Smooth muscle cell (in vitro differentiated cells): ENCODE measurements around the gene SLC35G4. TPM values are rescaled to one million over a fixed set of nuclear protein-coding genes. Genes with fewer than 3 reads are reported as not detected.
"Not testable (repeated sequence)": the region's sequence is repeated elsewhere in the genome, so short reads cannot be mapped to it uniquely, and the experiment has no call there.

ENCODE experiments used
- DNase-seq: peaks from one replicate; lab custom pipeline; 2025; ENCODE audit not compliant: unreplicated experiment; lab: John Stamatoyannopoulos, UW
- H2AFZ ChIP-seq: fragments of 200-600 bp; sonication (generic); 2 replicates; pipeline ENCODE4 v1.6.0; 2016; ENCODE audit warnings: antibody characterized with exemption, low read depth, mild to moderate bottlenecking
- H3F3A ChIP-seq: fragments of 200-600 bp; sonication (generic); 2 replicates; pipeline ENCODE4 v1.6.0; 2017; ENCODE audit warnings: antibody characterized with exemption, low read depth
- H3K27ac ChIP-seq: fragments of 200-600 bp; sonication (generic); 2 replicates; pipeline ENCODE4 v1.5.1; 2016; ENCODE audit warnings: low read depth, mild to moderate bottlenecking
- H3K27me3 ChIP-seq: fragments of 200-600 bp; sonication (generic); 2 replicates; pipeline ENCODE4 v1.6.1; 2016; ENCODE audit warnings: low read depth, mild to moderate bottlenecking
- H3K36me3 ChIP-seq: fragments of 200-600 bp; sonication (generic); 2 replicates; pipeline ENCODE4 v1.5.1; 2016; ENCODE audit warnings: low read depth
- H3K4me1 ChIP-seq: fragments of 200-600 bp; sonication (generic); 2 replicates; pipeline ENCODE4 v1.5.1; 2016; ENCODE audit warnings: low read depth
- H3K4me2 ChIP-seq: fragments of 200-600 bp; sonication (generic); 2 replicates; pipeline ENCODE4 v1.6.0; 2016; ENCODE audit warnings: mild to moderate bottlenecking
- H3K4me3 ChIP-seq: fragments of 200-600 bp; sonication (generic); 2 replicates; pipeline ENCODE4 v1.5.1; 2016; ENCODE audit warnings: mild to moderate bottlenecking
- H3K79me2 ChIP-seq: fragments of 200-600 bp; sonication (generic); 2 replicates; pipeline ENCODE4 v1.6.0; 2016; ENCODE audit warnings: low read depth, mild to moderate bottlenecking
- H3K9ac ChIP-seq: fragments of 200-600 bp; sonication (generic); 2 replicates; pipeline ENCODE4 v1.6.0; 2016; ENCODE audit warnings: low read depth
- H3K9me3 ChIP-seq: fragments of 200-600 bp; sonication (generic); replicated peaks from 2 replicates; pipeline ENCODE4 v1.5.1; 2016; ENCODE audit warnings: low read depth
- H4K20me1 ChIP-seq: fragments of 200-600 bp; sonication (generic); 2 replicates; pipeline ENCODE4 v1.6.0; 2016; ENCODE audit warnings: low read depth
- CTCF ChIP-seq: fragments of 200-600 bp; sonication (generic); IDR thresholded peaks from 2 replicates; pipeline ENCODE4 v1.5.1; 2017; ENCODE audit warnings: borderline replicate concordance, mild to moderate bottlenecking, antibody characterized with exemption; ENCODE audit not compliant: insufficient read depth, poor library complexity, severe bottlenecking
- WGBS: methylation state at CpG from one replicate; pipeline ENCODE4 v1.1.7; 2016; ENCODE audit warnings: low lambda C conversion rate; 5-methylcytosine and 5-hydroxymethylcytosine counted together
- polyA plus RNA-seq: library from polyadenylated mRNA; unstranded; fragments of >200 nt; fragmentation: Nextera tagmentation; extraction: Ambion mirVana; gene quantifications from 2 replicates; pipeline ENCODE4 v1.2.1, GENCODE V29; 2016
- total RNA-seq: library from RNA; depleted of rRNA; stranded (reverse); fragments of >200 nt; gene quantifications from 2 replicates; pipeline ENCODE4 v1.2.3, GENCODE V29; 2014

Gene SLC35G4
- total and polyA plus RNA-seq, 2 experiments from 2014 or later, result not detected

GRCh38 chr18:11587846-11588245 is 21.6 kb upstream of the SLC35G4 start:
- WGBS, result 87% methylated on average over 3 of the region's 3 CpGs
- no peak overlapping the region for H3K4me3 ChIP-seq
- H3K9ac ChIP-seq, result no peak overlapping the region

GRCh38 chr18:11591957-11592356 is 17.4 kb upstream of the SLC35G4 start:
- no peak overlapping the region for H3K4me2 ChIP-seq
- H3K36me3 ChIP-seq, result no peaks in the 10 kb centered on the region
- WGBS, result 89% methylated on average over 3 of the region's 3 CpGs
- H3K4me3 ChIP-seq, result no peak overlapping the region
- no peaks in the 10 kb centered on the region for H3F3A ChIP-seq
- H3K27me3 ChIP-seq, result no peaks in the 10 kb centered on the region
- no peak overlapping the region for H3K27ac ChIP-seq
- H3K79me2 ChIP-seq, result no peaks in the 10 kb centered on the region
- no peaks in the 10 kb centered on the region for H4K20me1 ChIP-seq
- H3K9me3 ChIP-seq, result no peaks in the 10 kb centered on the region
- H3K9ac ChIP-seq, result no peak overlapping the region
- DNase-seq, result no peak
- H2AFZ ChIP-seq, result no peak overlapping the region
- H3K4me1 ChIP-seq, result no peaks in the 10 kb centered on the region
- TF ChIP-seq CTCF, result no peak

More at GRCh38 chr18:11587846-11588245, 21.6 kb upstream of the SLC35G4 start:
- Histone ChIP-seq H3K9me3 (no peaks in the 10 kb centered on the region), H3K36me3 (no peaks in the 10 kb centered on the region), H3K27me3 (no peaks in the 10 kb centered on the region), H3K27ac (no peak overlapping the region), H4K20me1 (no peaks in the 10 kb centered on the region), H3K79me2 (no peaks in the 10 kb centered on the region), H3F3A (no peaks in the 10 kb centered on the region), H3K4me1 (no peaks in the 10 kb centered on the region), H2AFZ (no peak overlapping the region), H3K4me2 (no peak overlapping the region)
- no peak for TF ChIP-seq CTCF
- DNase-seq, result no peak

- Histone ChIP-seq H3K4me3 (no peak overlapping the region), H3K9ac (no peak overlapping the region), H3K27ac (no peak overlapping the region), H3K4me1 (no peaks in the 10 kb centered on the region), H4K20me1 (no peaks in the 10 kb centered on the region), H3F3A (no peaks in the 10 kb centered on the region), H2AFZ (no peak overlapping the region), H3K9me3 (peaks cover 3% of the 10 kb centered on the region), H3K79me2 (no peaks in the 10 kb centered on the region), H3K4me2 (no peak overlapping the region), H3K27me3 (no peaks in the 10 kb centered on the region), H3K36me3 (no peaks in the 10 kb centered on the region)
- 96% methylated on average over 3 of the region's 3 CpGs for WGBS
- no peak for DNase-seq
- no peak for TF ChIP-seq CTCF
Measured at GRCh38 chr18:11600321-11600720, 9.1 kb upstream of the SLC35G4 start.

GRCh38 chr18:11607906-11608305 is 1.5 kb upstream of the SLC35G4 start:
- 29% methylated on average over 2 of the region's 2 CpGs for WGBS
- DNase-seq, result no peak
- Histone ChIP-seq H3K27ac (no peak overlapping the region), H4K20me1 (no peaks in the 10 kb centered on the region), H3K9ac (no peak overlapping the region), H3K9me3 (no peaks in the 10 kb centered on the region), H2AFZ (no peak overlapping the region), H3F3A (no peaks in the 10 kb centered on the region), H3K4me3 (no peak overlapping the region), H3K4me2 (no peak overlapping the region), H3K4me1 (no peaks in the 10 kb centered on the region), H3K79me2 (no peaks in the 10 kb centered on the region), H3K27me3 (no peaks in the 10 kb centered on the region), H3K36me3 (no peaks in the 10 kb centered on the region)
- TF ChIP-seq CTCF, result no peak

- H3K27ac ChIP-seq, H3K4me3 ChIP-seq, H3K36me3 ChIP-seq, H4K20me1 ChIP-seq, H3K79me2 ChIP-seq, H3K27me3 ChIP-seq, H3F3A ChIP-seq, H3K9ac ChIP-seq, H2AFZ ChIP-seq, H3K9me3 ChIP-seq, DNase-seq, H3K4me1 ChIP-seq, H3K4me2 ChIP-seq: not testable (repeated sequence)
- WGBS, result 96% methylated on average over 6 of the region's 19 CpGs
Measured at GRCh38 chr18:11608618-11609017, 778 bp upstream of the SLC35G4 start.

- H3K9ac ChIP-seq, H3K27ac ChIP-seq, DNase-seq, H4K20me1 ChIP-seq, H3K36me3 ChIP-seq, H3K27me3 ChIP-seq, H2AFZ ChIP-seq, H3F3A ChIP-seq, H3K4me3 ChIP-seq, H3K4me1 ChIP-seq, H3K4me2 ChIP-seq, H3K79me2 ChIP-seq, H3K9me3 ChIP-seq: not testable (repeated sequence)
- 89% methylated on average over 12 of the region's 18 CpGs for WGBS
Measured at GRCh38 chr18:11613073-11613472, 3.7 kb downstream of the SLC35G4 start.
